Left forelimb (tissue), 1 donor: Measurements from ENCODE around the gene NETO2.
"Not testable (repeated sequence)": the region's sequence is repeated elsewhere in the genome, so short reads cannot be mapped to it uniquely, and the experiment has no call there.

Experiments
- DNase-seq: peaks from one replicate; pipeline ENCODE4 v3.0.0-alpha.2; 2018; ENCODE audit warnings: low spot score

The NETO2 gene

DNA sequence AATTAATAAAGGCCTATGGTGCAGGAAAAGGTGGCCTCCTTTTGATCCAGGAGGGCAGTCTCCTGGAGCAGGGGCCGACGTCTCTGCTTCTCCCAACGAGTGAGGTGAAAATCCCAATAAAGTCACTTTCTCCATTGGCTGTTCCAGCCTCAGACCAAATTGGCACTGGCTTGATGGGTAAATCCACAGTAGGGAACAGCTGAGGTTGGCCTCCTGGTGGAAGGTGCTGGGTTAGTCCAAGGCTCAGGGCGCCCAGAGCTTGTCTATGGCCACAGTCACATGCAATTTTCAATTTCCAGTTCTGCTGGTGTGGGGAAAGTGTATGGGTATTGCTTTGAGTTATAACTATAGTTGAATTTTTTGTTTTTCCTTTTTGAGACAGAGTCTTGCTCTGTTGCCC lies 79.0 kb downstream of the NETO2 start:
- DNase-seq = no peak

DNA sequence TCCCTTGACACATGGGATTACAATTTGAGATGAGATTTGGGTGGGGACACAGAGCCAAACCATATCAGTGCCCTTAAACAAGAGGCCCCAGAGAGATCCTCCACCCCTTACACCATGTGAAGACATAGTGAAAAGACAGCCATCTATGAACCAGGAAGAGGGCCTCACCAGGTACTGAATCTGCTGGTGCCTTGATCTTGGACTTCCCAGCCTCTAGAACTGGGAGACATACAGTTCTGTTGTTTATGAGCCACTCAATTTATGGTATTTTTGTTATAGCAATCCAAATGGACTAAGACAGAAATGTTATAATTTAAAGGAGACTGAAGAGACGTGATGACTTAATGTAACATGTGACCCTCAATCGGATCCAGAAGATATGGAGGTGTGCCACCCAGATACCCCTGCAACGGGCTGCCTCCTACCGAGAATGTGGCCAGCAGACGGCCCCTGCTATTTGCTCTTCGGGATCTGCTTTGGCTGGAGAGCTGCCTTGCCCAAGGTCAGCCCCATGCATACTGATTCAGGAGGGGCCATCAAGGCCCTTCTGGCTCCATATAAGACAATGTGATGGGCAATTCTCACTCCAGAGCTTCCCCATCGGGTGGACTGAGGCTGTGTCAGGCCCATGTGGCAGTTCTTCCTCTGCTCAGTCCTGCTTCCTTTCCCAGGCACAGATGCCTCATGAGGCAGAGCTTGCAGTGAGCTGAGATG lies 80.6 kb downstream of the NETO2 start:
- DNase-seq = no peak

- DNase-seq = no peak
These were observed 82.5 kb downstream of the NETO2 start for GRCh38 chr16:47061204-47061603.

GRCh38 chr16:47060596-47060995 lies 83.1 kb downstream of the NETO2 start:
- DNase-seq = no peak

DNA sequence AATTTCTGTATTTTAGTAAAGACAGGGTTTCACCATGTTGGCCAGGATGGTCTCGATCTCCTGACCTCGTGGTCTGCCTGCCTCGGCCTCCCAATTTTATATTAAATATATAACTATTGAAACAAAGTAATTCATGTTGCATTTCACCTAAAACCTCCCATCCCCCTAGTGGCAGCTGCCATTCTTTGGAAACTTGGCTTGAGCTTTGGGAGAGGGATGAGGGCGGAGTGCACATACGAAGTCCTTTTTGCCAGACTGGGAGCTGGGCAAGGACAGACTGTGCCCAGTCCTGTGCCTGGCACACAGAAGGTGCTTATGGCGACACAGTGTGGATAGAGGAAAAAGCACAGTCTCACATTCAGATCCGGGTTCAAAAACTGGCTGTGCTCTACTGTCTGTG lies 83.8 kb downstream of the NETO2 start:
- DNase-seq = no peak

DNA sequence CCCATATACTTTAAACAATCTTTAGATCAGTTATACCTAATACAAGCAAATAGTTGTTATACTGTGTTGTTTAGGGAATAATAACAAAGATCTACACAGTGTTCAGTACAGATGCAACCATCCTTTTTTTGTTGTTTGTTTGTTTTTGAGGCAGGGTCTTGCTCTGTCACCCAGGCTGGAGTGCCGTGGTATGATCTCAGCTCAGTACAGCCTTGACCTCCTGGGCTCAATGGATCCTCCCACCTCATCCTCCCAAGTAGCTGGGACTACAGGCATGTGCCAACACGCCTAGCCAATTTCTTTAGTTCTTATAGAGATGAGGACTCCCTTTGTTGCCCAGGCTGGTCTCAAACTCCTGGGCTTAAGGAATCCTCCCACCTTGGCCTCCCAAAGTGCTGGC lies 84.6 kb downstream of the NETO2 start:
- not testable (repeated sequence) for DNase-seq

DNA sequence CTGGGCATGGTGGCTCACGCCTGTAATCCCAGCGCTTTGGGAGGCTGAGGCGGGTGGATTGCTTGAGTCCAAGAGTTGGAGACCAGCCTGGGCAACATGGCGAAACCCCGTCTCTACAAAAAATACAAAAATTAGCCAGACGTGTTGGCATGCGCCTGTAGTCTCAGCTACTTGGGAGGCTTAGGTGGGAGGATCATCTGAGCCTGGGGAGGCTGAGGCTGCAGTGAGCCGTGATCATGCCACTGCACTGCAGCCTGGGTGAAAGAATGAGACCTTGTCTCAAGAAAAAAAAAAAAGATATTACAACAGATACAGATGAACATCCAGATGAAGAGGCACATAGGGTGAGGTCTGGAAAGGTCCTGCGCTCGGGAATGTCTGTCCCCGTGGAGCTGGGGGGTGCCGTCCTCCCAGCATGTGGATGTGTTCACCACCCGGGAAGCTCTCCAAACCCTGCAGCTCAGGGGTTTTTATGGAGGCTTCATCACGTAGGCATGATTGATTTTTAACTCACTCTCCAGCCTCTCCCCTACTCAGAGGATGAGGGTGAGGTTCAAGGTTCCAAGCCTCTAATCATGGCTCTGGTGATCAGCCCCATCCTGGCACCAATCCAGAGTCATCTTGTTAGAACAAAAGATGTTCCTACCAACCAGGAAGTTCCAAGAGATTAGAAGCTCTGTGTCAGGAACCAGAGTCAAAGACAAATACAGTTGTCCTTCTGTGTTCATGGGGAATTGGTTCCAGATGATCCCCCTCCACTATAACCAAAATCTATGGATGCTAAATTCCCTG lies 85.3 kb downstream of the NETO2 start:
- DNase-seq = no peak

- no peak for DNase-seq
These were observed 86.1 kb downstream of the NETO2 start for GRCh38 chr16:47057630-47057993.

- no peak for DNase-seq
These were observed 86.8 kb downstream of the NETO2 start for GRCh38 chr16:47056688-47057629.

- DNase-seq = not testable (repeated sequence)
These were observed 87.7 kb downstream of the NETO2 start for GRCh38 chr16:47056061-47056460.

- no peak for DNase-seq
These were observed 88.4 kb downstream of the NETO2 start for GRCh38 chr16:47055136-47055885.

DNA sequence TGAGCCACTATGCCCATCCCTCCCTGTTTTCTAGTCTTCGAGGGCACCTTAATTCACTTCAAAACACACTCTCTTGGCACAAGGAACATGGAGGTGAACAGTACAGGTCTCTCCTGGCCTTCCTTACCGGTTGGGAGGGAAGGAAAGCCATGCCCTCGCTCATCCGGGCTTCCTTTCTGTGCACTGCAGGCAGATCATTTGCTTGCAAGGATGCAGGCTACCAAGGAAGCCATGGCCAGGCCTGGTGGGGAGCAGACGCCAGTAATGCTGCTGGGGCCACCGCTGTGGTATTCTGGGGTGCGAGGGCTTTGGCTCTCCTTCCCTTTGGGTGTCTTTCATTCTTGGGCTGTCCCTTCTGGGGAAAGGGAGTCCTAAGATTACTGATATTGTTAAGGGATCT lies 89.4 kb downstream of the NETO2 start:
- DNase-seq = no peak

GRCh38 chr16:47053895-47054294 lies 89.8 kb downstream of the NETO2 start:
- DNase-seq = no peak

DNA sequence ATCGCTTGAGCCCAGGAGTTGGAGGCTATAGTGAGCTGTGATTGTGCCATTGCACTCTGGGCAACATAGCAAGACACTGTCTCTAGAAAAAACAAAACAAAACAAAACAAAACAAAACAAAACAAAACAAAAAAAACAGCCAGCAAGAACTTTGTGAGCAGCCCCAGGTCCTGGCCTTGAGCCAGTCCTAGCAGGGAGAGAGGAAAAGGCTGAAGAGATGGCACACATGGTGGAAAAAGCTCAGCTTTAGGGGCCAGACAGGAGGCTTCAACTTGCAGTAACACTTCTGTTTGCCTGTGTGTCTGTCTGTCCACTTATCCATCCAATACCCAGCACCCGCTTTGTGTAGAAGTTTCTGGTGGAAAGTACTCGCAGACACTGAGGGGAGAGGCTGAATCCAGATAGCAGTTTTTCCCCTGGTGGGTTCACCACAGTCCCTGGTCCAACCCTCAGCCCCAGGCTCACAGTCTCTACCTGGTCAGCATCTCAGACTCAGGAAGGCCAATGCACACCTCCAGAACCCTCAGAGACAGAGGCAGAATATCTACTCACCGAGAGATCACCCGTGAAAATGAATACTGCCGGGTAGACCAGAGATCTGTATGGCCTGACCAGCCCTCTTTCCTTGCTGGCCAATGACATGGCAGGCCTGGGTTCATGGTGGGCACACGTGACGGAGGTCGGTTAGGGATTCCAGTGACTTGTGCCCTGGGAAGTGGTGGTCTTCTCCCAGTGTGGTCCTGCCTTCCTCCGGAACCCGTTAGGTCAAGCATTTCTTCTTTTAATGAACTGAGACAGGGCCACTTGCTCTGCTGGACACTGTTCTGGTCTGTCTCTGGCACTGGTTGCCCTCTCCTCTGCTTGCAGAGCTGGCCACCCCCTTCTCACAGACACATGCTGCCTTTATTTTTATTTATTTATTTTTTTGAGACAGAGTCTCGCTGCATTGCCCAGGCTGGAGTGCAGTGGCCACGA lies 90.8 kb downstream of the NETO2 start:
- DNase-seq = no peak

GRCh38 chr16:47051031-47051430 lies 92.7 kb downstream of the NETO2 start:
- DNase-seq = no peak

DNA sequence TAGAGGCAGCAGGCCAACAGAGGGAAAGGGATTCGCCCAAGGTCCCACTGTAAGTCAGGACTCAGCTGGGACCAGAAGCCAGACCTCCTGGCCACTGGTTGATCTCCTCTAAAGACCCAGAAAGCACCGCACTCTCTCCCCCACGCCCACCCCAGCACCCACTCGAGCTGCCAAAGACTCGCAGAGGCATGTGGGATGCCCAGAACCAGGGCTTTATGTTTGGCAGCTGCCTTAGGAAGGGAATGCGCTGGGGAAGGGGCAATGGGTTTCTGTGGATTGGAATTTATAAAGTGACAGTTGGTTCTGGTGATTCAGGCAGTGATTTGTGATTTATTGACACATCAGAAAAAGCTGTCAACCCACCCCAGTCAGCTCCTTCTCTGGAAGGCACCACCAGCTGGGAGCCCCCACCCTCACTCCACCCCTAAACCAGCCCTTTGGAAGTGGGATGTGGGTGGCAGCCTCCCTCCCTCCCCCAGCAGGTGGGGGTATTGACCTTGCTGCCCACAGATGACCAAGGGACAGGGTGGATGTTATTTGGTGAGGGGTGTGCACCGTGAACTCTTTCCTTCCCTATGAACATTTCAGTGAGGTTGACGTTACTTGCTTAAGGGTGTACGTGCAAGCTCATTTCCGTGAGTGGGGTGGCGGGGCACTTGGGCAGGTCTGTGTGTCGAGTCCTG lies 93.7 kb downstream of the NETO2 start:
- DNase-seq = no peak

DNA sequence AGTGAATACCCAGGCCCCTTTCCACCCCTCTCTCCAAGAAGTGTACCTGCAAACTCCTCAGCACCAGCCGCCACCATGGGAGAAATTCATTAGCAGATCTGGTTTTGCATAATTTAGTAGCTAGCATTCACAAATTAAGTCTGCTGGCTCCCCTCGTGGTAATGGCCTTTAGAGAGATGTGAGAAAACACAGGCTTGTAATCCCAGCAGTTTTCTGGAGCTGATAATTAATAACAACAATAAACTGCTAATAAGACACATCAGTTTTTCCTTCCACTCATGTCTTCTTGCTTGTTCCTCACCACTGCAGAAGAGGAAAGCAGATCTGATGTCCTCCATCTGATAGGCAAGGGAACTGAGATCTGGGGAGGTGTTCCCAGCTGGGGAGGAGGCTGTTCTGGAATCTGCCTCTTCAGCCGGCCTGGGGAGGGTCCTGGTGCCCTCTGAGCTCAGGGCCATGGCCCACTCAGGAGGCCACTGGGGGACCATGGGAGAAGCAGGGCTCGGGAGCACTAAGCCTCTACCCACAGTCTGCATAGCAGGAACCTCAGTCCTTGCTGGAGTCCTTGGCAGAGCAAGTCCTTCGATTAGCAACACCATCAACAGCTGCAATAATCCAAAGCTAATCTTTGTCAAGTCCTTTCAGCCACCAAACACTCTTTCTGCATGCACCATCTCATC lies 96.1 kb downstream of the NETO2 start:
- DNase-seq = no peak

DNA sequence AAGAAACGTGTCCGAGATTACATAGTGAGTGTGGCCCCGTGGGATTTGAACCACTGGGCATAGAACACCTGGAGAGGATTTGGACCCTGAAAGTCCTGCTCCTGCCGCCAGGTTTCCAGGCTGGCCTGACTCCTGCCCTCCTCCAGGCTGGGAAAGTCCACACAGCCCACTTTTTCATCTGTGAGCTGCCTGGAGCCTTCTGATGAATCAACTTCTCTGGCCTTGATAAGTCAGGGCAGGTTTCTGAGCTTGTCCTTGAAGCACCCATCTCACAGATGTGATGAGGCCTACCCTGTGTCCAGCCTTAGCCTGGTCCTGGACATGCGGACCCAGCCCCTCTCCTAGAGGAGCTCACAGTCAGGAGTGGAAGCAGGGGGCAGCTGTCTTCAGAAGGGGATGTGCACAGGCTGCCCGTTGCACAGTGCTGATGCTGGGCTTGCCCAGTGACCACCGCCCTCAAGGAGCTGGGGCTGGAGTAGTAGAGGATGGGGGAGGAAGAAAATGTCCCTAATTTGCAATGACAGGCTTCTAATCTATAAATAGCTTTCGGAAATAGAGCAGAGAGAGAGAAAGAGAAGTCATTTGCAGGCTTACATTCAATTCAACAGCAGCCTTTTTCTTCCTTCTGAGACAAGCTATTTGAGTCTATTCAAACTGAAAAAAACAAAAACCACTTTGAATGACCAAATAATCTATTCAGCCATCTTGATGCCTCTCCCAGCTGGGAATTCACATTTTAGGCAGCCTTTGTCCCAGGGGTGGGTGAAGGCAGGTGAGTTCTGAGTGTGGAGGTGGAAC lies 96.8 kb downstream of the NETO2 start:
- no peak for DNase-seq

GRCh38 chr16:47045459-47045858 lies 98.3 kb downstream of the NETO2 start:
- no peak for DNase-seq
